ENCODE data around the gene HEPN1. TPM values are rescaled to one million over a fixed set of nuclear protein-coding genes. Genes with fewer than 3 reads are reported as not detected.

HEPN1 gene
- total RNA-seq, 1 experiment from 2014 or later = not detected

- no peak for ATAC-seq
- Mint-ChIP-seq H3K36me3 (no peaks in the 10 kb centered on the region), H3K27me3 (ENCODE audit: low read depth) (peaks cover 29% of the 10 kb centered on the region), H3K9me3 (no peaks in the 10 kb centered on the region), H3K27ac (no peak overlapping the region), H3K4me1 (no peaks in the 10 kb centered on the region), H3K4me3 (no peak overlapping the region)
- POLR2A ChIA-PET = no interaction called here
- CTCF ChIA-PET = interaction anchor here (1.1 to 2.0 kb wide), 4 partner anchors 16 to 223 kb away, joined by 3 to 13 read pairs (median 3); no protein-coding TSS in a partner anchor
- TF ChIP-seq ELF4 (CRISPR knock-in tag; IDR thresholded peaks at IDR 0.05; ENCODE audit: low read depth) (no peak), ETV6 (CRISPR knock-in tag; IDR thresholded peaks at IDR 0.05) (no peak), CBFB (CRISPR knock-in tag; IDR thresholded peaks at IDR 0.05; ENCODE audit: low read depth) (no peak), GTF2I (CRISPR knock-in tag; conservative IDR thresholded peaks at IDR 0.05) (no peak), E2F1 (CRISPR knock-in tag; IDR thresholded peaks at IDR 0.05) (no peak), FOXP1 (CRISPR knock-in tag; IDR thresholded peaks at IDR 0.05; ENCODE audit: borderline replicate concordance) (no peak), GABPB1 (CRISPR knock-in tag; IDR thresholded peaks at IDR 0.05) (no peak), ZNF121 (CRISPR knock-in tag; IDR thresholded peaks at IDR 0.05) (no peak)
- TF ChIP-seq, protein P1, sequence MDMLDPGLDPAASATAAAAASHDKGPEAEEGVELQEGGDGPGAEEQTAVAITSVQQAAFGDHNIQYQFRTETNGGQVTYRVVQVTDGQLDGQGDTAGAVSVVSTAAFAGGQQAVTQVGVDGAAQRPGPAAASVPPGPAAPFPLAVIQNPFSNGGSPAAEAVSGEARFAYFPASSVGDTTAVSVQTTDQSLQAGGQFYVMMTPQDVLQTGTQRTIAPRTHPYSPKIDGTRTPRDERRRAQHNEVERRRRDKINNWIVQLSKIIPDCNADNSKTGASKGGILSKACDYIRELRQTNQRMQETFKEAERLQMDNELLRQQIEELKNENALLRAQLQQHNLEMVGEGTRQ (CRISPR knock-in tag; IDR thresholded peaks at IDR 0.05) = no peak
- DNase-seq (ENCODE audit: low spot score) = no peak
Observed at GRCh38 chr11:124892146-124892545, 26.9 kb upstream of the HEPN1 start.

DNA sequence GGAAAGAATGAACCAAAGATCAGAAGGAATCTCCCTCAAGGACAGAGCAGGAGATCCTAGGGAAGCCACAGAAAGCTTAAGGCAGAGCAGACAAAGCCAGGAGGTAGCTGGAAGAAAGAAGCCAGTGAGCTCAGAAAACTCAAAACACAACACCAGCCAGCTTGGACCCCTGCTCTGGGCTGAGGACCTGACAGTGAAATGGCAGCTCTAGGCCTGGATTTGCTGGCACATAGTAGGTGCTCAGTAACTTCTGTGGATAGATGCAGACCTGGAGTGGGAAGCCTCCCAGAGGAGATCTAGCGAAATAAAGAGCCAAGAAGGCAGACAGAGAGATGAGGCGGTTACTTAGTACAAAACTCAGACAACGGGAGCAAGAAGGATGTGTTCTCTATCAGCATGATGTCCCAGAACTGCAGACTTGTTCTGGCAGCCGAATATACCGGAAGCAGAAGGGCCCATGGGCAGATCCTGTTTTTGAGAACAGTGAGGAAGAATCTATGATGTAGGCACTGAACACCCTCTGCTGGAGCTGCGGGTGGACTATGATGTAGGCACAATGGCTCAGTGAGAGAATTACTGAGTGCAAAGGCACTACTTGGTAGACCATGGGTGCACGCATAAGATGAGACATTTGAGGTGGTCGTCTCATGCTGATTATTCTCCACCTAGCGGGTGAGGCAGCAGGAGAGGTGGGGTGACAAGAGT is 26.1 kb upstream of the HEPN1 start:
- Mint-ChIP-seq H3K36me3 (no peaks in the 10 kb centered on the region), H3K4me1 (peaks cover 5% of the 10 kb centered on the region), H3K27ac (no peak overlapping the region), H3K9me3 (no peaks in the 10 kb centered on the region), H3K4me3 (no peak overlapping the region), H3K27me3 (ENCODE audit: low read depth) (peaks cover 26% of the 10 kb centered on the region)
- no peak for DNase-seq (ENCODE audit: low spot score)
- TF ChIP-seq ESRRA (CRISPR knock-in tag; IDR thresholded peaks at IDR 0.05; ENCODE audit: borderline replicate concordance) (no peak), RORB (CRISPR knock-in tag; IDR thresholded peaks at IDR 0.05) (no peak), ZNF532 (CRISPR knock-in tag; IDR thresholded peaks at IDR 0.05; ENCODE audit: borderline replicate concordance) (no peak), MXD4 (CRISPR knock-in tag; IDR thresholded peaks at IDR 0.05; ENCODE audit: borderline replicate concordance) (no peak), TEAD1 (CRISPR knock-in tag; IDR thresholded peaks at IDR 0.05) (no peak)
- TF ChIP-seq, protein P2, sequence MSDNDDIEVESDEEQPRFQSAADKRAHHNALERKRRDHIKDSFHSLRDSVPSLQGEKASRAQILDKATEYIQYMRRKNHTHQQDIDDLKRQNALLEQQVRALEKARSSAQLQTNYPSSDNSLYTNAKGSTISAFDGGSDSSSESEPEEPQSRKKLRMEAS (CRISPR knock-in tag; IDR thresholded peaks at IDR 0.05) = no peak
- TF ChIP-seq, protein P3, sequence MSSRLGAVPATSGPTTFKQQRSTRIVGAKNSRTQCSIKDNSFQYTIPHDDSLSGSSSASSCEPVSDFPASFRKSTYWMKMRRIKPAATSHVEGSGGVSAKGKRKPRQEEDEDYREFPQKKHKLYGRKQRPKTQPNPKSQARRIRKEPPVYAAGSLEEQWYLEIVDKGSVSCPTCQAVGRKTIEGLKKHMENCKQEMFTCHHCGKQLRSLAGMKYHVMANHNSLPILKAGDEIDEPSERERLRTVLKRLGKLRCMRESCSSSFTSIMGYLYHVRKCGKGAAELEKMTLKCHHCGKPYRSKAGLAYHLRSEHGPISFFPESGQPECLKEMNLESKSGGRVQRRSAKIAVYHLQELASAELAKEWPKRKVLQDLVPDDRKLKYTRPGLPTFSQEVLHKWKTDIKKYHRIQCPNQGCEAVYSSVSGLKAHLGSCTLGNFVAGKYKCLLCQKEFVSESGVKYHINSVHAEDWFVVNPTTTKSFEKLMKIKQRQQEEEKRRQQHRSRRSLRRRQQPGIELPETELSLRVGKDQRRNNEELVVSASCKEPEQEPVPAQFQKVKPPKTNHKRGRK (CRISPR knock-in tag; IDR thresholded peaks at IDR 0.05; ENCODE audit: borderline replicate concordance) = no peak
- POLR2A ChIA-PET = no interaction called here
- ATAC-seq = no peak
- CTCF ChIA-PET = interaction anchor here (1.1 to 1.2 kb wide), 3 partner anchors 42 to 224 kb away, joined by 3 read pairs; no protein-coding TSS in a partner anchor
